ENCODE measurements around the gene ZG16.

DNA sequence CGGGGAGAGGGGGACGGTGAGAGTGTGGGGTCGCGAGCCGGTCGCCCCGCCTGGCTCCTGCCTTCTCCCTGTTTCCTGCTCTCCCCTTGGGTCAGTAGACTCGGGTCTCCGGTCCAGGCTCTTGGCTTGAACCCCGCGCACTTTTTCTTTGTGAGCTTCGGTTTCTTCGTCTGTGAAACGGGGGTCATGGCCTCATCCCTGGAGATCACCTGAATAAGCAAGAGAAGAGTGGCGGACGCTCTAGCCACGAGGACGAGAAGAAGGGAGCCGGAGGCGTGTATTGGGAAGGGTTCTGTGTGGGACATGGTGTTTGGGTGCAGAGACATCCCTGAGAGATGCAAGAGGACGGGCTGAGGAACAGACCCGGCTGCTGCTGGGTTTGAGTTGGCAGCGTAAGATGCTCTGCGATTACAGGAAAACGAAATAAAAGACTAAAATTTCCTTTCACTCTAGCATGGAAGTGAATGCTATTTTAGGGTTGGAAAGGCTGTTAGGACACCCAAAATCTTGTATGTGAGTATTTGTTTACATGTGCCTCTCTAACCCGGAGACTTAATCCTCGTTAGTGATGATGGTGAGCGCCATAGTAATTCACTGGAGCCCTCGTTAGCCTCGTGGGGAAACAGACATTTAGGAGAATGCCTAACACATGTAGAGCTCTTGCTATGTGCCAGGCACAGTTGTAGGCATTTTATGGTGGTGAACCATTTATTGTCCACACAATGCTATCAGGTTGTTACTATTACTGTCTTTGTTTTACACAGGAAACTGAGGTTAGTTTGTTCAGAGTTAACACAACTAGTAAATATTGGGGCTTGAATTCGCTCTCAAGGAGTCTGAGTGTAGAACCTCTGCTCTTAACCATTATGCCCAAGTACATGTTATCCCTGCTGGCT, 13.1 kb downstream of the ZG16 start:
- no peak for TF ChIP-seq POLR2AphosphoS5 (IDR thresholded peaks at IDR 0.05)
- TF ChIP-seq, protein P1, sequence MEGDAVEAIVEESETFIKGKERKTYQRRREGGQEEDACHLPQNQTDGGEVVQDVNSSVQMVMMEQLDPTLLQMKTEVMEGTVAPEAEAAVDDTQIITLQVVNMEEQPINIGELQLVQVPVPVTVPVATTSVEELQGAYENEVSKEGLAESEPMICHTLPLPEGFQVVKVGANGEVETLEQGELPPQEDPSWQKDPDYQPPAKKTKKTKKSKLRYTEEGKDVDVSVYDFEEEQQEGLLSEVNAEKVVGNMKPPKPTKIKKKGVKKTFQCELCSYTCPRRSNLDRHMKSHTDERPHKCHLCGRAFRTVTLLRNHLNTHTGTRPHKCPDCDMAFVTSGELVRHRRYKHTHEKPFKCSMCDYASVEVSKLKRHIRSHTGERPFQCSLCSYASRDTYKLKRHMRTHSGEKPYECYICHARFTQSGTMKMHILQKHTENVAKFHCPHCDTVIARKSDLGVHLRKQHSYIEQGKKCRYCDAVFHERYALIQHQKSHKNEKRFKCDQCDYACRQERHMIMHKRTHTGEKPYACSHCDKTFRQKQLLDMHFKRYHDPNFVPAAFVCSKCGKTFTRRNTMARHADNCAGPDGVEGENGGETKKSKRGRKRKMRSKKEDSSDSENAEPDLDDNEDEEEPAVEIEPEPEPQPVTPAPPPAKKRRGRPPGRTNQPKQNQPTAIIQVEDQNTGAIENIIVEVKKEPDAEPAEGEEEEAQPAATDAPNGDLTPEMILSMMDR (IDR thresholded peaks at IDR 0.05): no peak
